ENCODE data around the gene ARFIP2. TPM values are rescaled to one million over a fixed set of nuclear protein-coding genes. Genes with fewer than 3 reads are reported as not detected.
A peak's percentile ranks its signal among the peaks of the same experiment; 100 is the strongest.

The ARFIP2 gene
- total and polyA plus RNA-seq, 7 donors, result 8.4 to 31.3 (median 19.4) TPM

DNA sequence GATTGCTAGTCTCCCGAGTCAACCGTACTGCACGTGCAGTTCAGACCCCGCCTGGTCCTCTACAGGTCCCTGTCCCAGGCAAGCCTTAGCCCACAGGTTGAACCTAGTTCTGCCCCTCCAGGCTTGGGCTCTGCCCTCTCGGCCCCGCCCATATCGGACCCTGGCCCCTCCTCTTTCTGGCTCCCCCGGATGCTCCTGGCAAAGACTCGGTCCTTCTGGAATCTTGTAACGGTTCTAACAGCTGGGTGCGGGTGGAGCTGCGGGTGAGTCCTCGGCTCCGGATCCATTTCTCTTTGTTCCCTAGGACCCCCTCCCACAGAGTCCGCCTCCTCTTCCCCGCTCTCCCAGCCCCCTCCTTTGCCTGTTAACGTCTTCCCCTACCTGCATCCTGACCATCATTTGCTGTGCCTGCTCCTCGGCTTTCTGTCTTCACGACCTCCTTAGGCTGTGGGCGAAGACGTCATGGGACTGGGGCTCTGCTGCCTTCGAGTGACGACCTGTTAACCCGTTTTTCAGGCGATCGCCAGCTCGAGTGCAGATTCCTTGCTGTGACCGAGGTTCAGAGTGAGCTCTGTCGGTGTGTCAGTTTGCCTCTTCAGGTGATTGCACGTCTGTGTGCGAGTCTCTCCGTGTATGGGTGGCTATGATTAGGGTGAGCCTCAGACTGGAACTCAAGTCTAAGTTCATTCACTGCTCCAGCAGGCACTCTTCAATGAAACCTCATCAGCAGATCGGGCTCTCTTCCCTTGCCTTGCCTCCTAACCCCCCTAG lies 16.1 kb upstream of the ARFIP2 start, which contains the start of gene DNHD1:
Gene DNHD1 (plus strand): TSS at position 212 of the 771 bp plus-strand sequence. CDS start 936 bp downstream, outside the sequence.
- 43 to 48% (median 45%) methylated on average over 32 to 33 of the region's 33 CpGs for WGBS, 3 donors
- Histone ChIP-seq H3K4me1 (no peaks in the 10 kb centered on the region), H3K9me3 (no peaks in the 10 kb centered on the region), H3K27me3 (ENCODE audit: insufficient read depth in 3 of 3, low read length in 2 of 3) (no peaks in the 10 kb centered on the region), H3K27ac (no peak within 1 kb of the TSS), H3K4me3 (no peak within 1 kb of the TSS), H3K36me3 (ENCODE audit: insufficient read depth in 1 of 2, low read depth in 1 of 2) (peaks cover 0 to 46% of the 10 kb centered on the region in 2 donors)
- DNase-seq (peak in 1 of 2 donors; percentile 57), ATAC-seq (peak in 3 of 4 donors; percentile 14 to 50 (median 31))
- TF ChIP-seq, protein P1, sequence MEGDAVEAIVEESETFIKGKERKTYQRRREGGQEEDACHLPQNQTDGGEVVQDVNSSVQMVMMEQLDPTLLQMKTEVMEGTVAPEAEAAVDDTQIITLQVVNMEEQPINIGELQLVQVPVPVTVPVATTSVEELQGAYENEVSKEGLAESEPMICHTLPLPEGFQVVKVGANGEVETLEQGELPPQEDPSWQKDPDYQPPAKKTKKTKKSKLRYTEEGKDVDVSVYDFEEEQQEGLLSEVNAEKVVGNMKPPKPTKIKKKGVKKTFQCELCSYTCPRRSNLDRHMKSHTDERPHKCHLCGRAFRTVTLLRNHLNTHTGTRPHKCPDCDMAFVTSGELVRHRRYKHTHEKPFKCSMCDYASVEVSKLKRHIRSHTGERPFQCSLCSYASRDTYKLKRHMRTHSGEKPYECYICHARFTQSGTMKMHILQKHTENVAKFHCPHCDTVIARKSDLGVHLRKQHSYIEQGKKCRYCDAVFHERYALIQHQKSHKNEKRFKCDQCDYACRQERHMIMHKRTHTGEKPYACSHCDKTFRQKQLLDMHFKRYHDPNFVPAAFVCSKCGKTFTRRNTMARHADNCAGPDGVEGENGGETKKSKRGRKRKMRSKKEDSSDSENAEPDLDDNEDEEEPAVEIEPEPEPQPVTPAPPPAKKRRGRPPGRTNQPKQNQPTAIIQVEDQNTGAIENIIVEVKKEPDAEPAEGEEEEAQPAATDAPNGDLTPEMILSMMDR (IDR thresholded peaks at IDR 0.05), result no peak
- intact Hi-C loops (cut with DNase I), result no loop called here

DNA sequence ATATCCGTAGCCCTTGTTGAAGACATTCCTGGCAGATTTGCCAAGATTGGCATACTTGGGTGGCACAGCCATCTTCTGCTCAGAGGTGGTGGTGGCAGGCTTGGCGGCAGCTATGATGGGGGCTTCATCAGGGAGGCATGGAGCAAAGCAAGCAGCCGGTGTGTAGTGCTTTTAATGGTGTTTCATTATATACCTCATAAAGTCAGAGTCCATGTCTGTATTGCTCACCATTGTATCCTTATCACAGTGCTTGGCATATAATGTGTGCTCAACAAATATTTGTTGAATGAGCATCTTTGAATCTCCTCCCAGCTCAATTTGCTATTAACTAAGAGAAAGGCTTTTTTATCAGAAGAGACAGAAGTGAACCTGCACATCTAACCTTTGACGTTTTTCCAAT lies 8.2 kb upstream of the ARFIP2 start:
- Histone ChIP-seq H3K27ac (no peak overlapping the region), H3K36me3 (ENCODE audit: insufficient read depth in 1 of 2, low read depth in 1 of 2) (peaks cover 9 to 86% of the 10 kb centered on the region in 2 donors), H3K9me3 (no peaks in the 10 kb centered on the region), H3K4me3 (no peak overlapping the region), H3K27me3 (ENCODE audit: insufficient read depth in 3 of 3, low read length in 2 of 3) (no peaks in the 10 kb centered on the region), H3K4me1 (no peaks in the 10 kb centered on the region)
- ATAC-seq (no peak), DNase-seq (no peak)
- WGBS, 3 donors, result 78 to 84% (median 83%) methylated on average over 4 of the region's 4 CpGs
- TF ChIP-seq, protein P1 (IDR thresholded peaks at IDR 0.05), result no peak
- intact Hi-C loops (cut with DNase I), result no loop called here

DNA sequence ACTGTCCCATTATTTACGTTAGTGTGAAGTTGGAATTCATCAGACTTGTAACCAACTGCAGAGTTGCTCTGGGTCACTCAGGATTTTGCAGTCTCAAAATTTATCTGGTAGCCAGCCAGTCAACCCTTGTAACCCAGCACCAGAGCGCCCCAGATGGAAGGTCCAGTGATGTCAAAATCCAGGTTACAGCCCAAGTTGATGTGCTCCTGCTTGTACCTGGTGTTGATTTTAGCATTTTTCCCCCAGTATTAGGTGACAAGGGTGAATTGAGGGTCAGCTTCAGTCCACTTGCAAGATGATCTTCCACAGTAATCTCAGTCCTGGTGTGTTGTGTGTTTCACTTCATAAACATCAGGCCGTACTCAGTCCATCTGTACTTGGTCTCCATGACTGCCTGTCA lies 7.7 kb upstream of the ARFIP2 start:
- no peaks in the 10 kb centered on the region for H3K9me3 ChIP-seq
- no peak overlapping the region for H3K27ac ChIP-seq
- H3K27me3 ChIP-seq (ENCODE audit: insufficient read depth in 3 of 3, low read length in 2 of 3), result no peaks in the 10 kb centered on the region
- no peaks in the 10 kb centered on the region for H3K4me1 ChIP-seq
- intact Hi-C loops (cut with DNase I), result loop anchor here in 1 of 2 donors (1.0 kb wide), 1 partner anchor 13 kb away; no protein-coding TSS in a partner anchor
- H3K36me3 ChIP-seq (ENCODE audit: insufficient read depth in 1 of 2, low read depth in 1 of 2), result peaks cover 9 to 89% of the 10 kb centered on the region in 2 donors
- DNase-seq (no peak), ATAC-seq (no peak)
- TF ChIP-seq, protein P1 (IDR thresholded peaks at IDR 0.05), result no peak
- no peak overlapping the region for H3K4me3 ChIP-seq
- 92 to 94% (median 93%) methylated on average over 3 of the region's 3 CpGs for WGBS, 3 donors

DNA sequence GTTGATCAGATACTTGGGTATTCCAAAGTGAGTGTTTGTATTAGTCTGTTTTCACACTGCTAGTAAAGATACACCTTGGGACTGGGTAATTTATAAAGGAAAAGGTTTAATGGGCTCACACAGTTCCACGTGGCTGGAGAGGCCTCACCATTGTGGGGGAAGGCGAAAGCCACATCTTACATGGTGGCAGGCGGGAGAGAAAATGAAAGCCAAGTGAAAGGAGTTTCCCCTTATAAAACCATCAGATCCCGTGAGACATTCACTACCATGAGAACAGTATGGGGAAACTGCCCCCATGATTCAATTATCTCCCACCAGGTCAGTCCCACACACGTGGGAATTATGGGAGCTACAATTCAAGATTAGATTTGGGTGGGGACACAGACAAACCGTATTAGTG lies 7.2 kb upstream of the ARFIP2 start:
- no peak overlapping the region for H3K4me3 ChIP-seq
- no peaks in the 10 kb centered on the region for H3K27me3 ChIP-seq (ENCODE audit: insufficient read depth in 3 of 3, low read length in 2 of 3)
- intact Hi-C loops (cut with DNase I), result loop anchor here in 1 of 2 donors (1.0 kb wide), 1 partner anchor 14 kb away; no protein-coding TSS in a partner anchor
- H3K36me3 ChIP-seq (ENCODE audit: insufficient read depth in 1 of 2, low read depth in 1 of 2), result peaks cover 10 to 89% of the 10 kb centered on the region in 2 donors
- no peaks in the 10 kb centered on the region for H3K4me1 ChIP-seq
- TF ChIP-seq, protein P1 (IDR thresholded peaks at IDR 0.05), result no peak
- no peak overlapping the region for H3K27ac ChIP-seq
- ATAC-seq, result no peak
- WGBS, 3 donors, result 89 to 92% (median 90%) methylated on average over 6 of the region's 6 CpGs
- no peaks in the 10 kb centered on the region for H3K9me3 ChIP-seq
- no peak for DNase-seq
